Spleen (tissue), 7 donors: ENCODE results near the gene SSU72.

Experiments used
- CTCF ChIP-seq, 11 experiments: fragments of 200-600 bp in 7 of 11; fragments of 450-650 bp in 4 of 11; sonication (generic) in 4 of 11; IDR thresholded peaks in 8 of 11; conservative IDR thresholded peaks in 3 of 11; 1 replicate in 7 of 11; 2 replicates in 4 of 11; pipeline versions ENCODE4 v1.4.0 to v1.8.0; 2016 to 2021; ENCODE audit warnings: antibody characterized with exemption in 11 of 11, inconsistent platforms in 4 of 11, mild to moderate bottlenecking in 1 of 11
- POLR2A ChIP-seq, 3 donors: fragments of 450-650 bp; IDR thresholded peaks; one replicate each; pipeline ENCODE4 v1.5.1; 2017; ENCODE audit warnings: antibody characterized with exemption in 3 of 3, mild to moderate bottlenecking in 1 of 3
- donor health status: DM: no; HTN: no; CAD: no; lungs with moderate emphysema.
- donor health status: DM: no; HTN: no; CAD: no.
- donor health status: DM: no; HTN: no; CAD: no.

- TF ChIP-seq POLR2A (IDR thresholded peaks at IDR 0.05): no peak
- no peak for TF ChIP-seq CTCF (IDR thresholded peaks at IDR 0.05 in 8 of 11, conservative IDR thresholded peaks at IDR 0.05 in 3 of 11)
Measured at GRCh38 chr1:1623631-1624442, 49.2 kb upstream of the SSU72 start.
